DND-41 (cell line): ENCODE data around the gene SNAPIN.
"Not testable (repeated sequence)": the region's sequence is repeated elsewhere in the genome, so short reads cannot be mapped to it uniquely, and the experiment has no call there.

Experiments
- ATAC-seq: fragments of 200-7000 bp; cut with Tn5 transposase; 3 replicates; pipeline ENCODE4 v1.9.1; 2021; ENCODE audit warnings: low read depth; ENCODE audit not compliant: insufficient read depth
- DNase-seq: peaks from one replicate; pipeline ENCODE4 v3.0.0-alpha.2; 2020
- H2AFZ ChIP-seq: 2 replicates; pipeline ENCODE4 v1.6.0; 2012; ENCODE audit warnings: low read depth, low read length
- H3K27ac ChIP-seq: 2 replicates; pipeline ENCODE4 v1.5.1; 2012; ENCODE audit warnings: low read length, inconsistent platforms
- H3K27me3 ChIP-seq: fragments of 200-600 bp; sonication (generic); 2 replicates; pipeline ENCODE4 v1.6.0; 2012; ENCODE audit warnings: low read length, mild to moderate bottlenecking, inconsistent platforms; ENCODE audit not compliant: insufficient read depth, poor library complexity
- H3K36me3 ChIP-seq: 2 replicates; pipeline ENCODE4 v1.5.1; 2012; ENCODE audit warnings: low read length, inconsistent platforms; ENCODE audit not compliant: insufficient read depth
- H3K4me1 ChIP-seq: 2 replicates; pipeline ENCODE4 v1.5.1; 2012; ENCODE audit warnings: mild to moderate bottlenecking, low read length; ENCODE audit not compliant: insufficient read depth
- H3K4me2 ChIP-seq: 2 replicates; pipeline ENCODE4 v1.6.0; 2012; ENCODE audit warnings: mild to moderate bottlenecking, moderate library complexity, low read length, inconsistent platforms; ENCODE audit not compliant: insufficient read depth
- H3K4me3 ChIP-seq, 2 experiments: fragments of 200-600 bp in 1 of 2; shearing (Covaris generic) in 1 of 2; 2 replicates each; pipeline ENCODE4 v1.5.1; 2012 to 2016; ENCODE audit warnings: inconsistent platforms in 2 of 2, low read length in 2 of 2, mild to moderate bottlenecking in 2 of 2, low read depth in 1 of 2, moderate library complexity in 1 of 2
- H3K79me2 ChIP-seq: 2 replicates; pipeline ENCODE4 v1.6.0; 2012; ENCODE audit warnings: low read length, inconsistent platforms; ENCODE audit not compliant: insufficient read depth
- H3K9ac ChIP-seq: 2 replicates; pipeline ENCODE4 v1.6.0; 2012; ENCODE audit warnings: low read depth, mild to moderate bottlenecking, inconsistent platforms, low read length, moderate library complexity
- H3K9me3 ChIP-seq: 2 replicates; pipeline ENCODE4 v1.5.1; 2012; ENCODE audit warnings: low read length, moderate library complexity, mild to moderate bottlenecking, inconsistent platforms; ENCODE audit not compliant: insufficient read depth, severe bottlenecking
- H4K20me1 ChIP-seq: 2 replicates; pipeline ENCODE4 v1.6.0; 2012; ENCODE audit warnings: low read length; ENCODE audit not compliant: insufficient read depth
- CTCF ChIP-seq: IDR thresholded peaks from 2 replicates; pipeline ENCODE4 v1.5.1; 2012; ENCODE audit warnings: borderline replicate concordance, low read length, moderate library complexity, mild to moderate bottlenecking; ENCODE audit not compliant: poor library complexity, severe bottlenecking; ENCODE audit errors: extremely low read depth
- EZH2 ChIP-seq: IDR thresholded peaks from 3 replicates; pipeline ENCODE4 v1.6.1; 2012; ENCODE audit warnings: borderline replicate concordance, low read depth, mild to moderate bottlenecking, moderate library complexity, low read length, inconsistent platforms; ENCODE audit not compliant: severe bottlenecking

Gene SNAPIN

GRCh38 chr1:153636312-153636711 lies 22.2 kb upstream of the SNAPIN start:
- Histone ChIP-seq H3K9me3 (no peaks in the 10 kb centered on the region), H2AFZ (no peak overlapping the region), H4K20me1 (peaks cover 24% of the 10 kb centered on the region; the same call in 1 of the 2 replicates), H3K4me1 (peaks cover 37% of the 10 kb centered on the region), H3K4me2 (peak overlapping the region; percentile 76; the same call in 1 of the 2 replicates), H3K79me2 (peaks cover 69% of the 10 kb centered on the region), H3K9ac (peak overlapping the region; percentile 92; the same call in 1 of the 2 replicates), H3K27me3 (no peaks in the 10 kb centered on the region), H3K27ac (no peak overlapping the region), H3K36me3 (peaks cover 61% of the 10 kb centered on the region), H3K4me3 (peak overlapping the region in 1 of 2 experiments; percentile 61; a peak in 1 of 4 replicates)
- no peak for ATAC-seq
- DNase-seq, result no peak
- no peak for TF ChIP-seq EZH2
- no peak for TF ChIP-seq CTCF

GRCh38 chr1:153638261-153638660 lies 20.2 kb upstream of the SNAPIN start:
- Histone ChIP-seq H3K4me3 (no peak overlapping the region), H3K4me1 (peaks cover 35% of the 10 kb centered on the region), H3K79me2 (peaks cover 82% of the 10 kb centered on the region), H3K27me3 (no peaks in the 10 kb centered on the region), H4K20me1 (peaks cover 24% of the 10 kb centered on the region; the same call in 1 of the 2 replicates), H3K4me2 (no peak overlapping the region), H2AFZ (no peak overlapping the region), H3K27ac (no peak overlapping the region), H3K9ac (no peak overlapping the region), H3K9me3 (no peaks in the 10 kb centered on the region), H3K36me3 (peaks cover 81% of the 10 kb centered on the region)
- DNase-seq, result no peak
- no peak for ATAC-seq
- no peak for TF ChIP-seq CTCF
- TF ChIP-seq EZH2, result no peak

- ATAC-seq (no peak), DNase-seq (no peak)
- H3K9me3 ChIP-seq, result no peaks in the 10 kb centered on the region
- TF ChIP-seq EZH2, result no peak
- no peak for TF ChIP-seq CTCF
- no peak overlapping the region for H3K4me2 ChIP-seq
- no peak overlapping the region for H3K9ac ChIP-seq
- peaks cover 31% of the 10 kb centered on the region for H3K4me1 ChIP-seq
- H3K27me3 ChIP-seq, result no peaks in the 10 kb centered on the region
- H3K79me2 ChIP-seq, result peaks cover 84% of the 10 kb centered on the region
- no peak overlapping the region for H3K4me3 ChIP-seq
- H3K27ac ChIP-seq, result no peak overlapping the region
- peaks cover 24% of the 10 kb centered on the region; the same call in 1 of the 2 replicates for H4K20me1 ChIP-seq
- H3K36me3 ChIP-seq, result peaks cover 91% of the 10 kb centered on the region
- H2AFZ ChIP-seq, result no peak overlapping the region
These were observed 19.2 kb upstream of the SNAPIN start for GRCh38 chr1:153639280-153639679.

GRCh38 chr1:153640213-153640612 lies 18.3 kb upstream of the SNAPIN start:
- H3K9me3 ChIP-seq, H3K9ac ChIP-seq, ATAC-seq, H3K4me2 ChIP-seq, H2AFZ ChIP-seq, H3K4me3 ChIP-seq, H3K27ac ChIP-seq, DNase-seq, H3K27me3 ChIP-seq: not testable (repeated sequence)
- Histone ChIP-seq H3K36me3 (peaks cover 100% of the 10 kb centered on the region), H3K4me1 (peaks cover 27% of the 10 kb centered on the region), H3K79me2 (peaks cover 74% of the 10 kb centered on the region), H4K20me1 (peaks cover 29% of the 10 kb centered on the region; the same call in 1 of the 2 replicates)
